Peyer's patch (tissue), 4 donors: ENCODE results near the gene MORN5.

Experiments
- POLR2A ChIP-seq, 2 donors: fragments of 450-650 bp; IDR thresholded peaks; one replicate each; pipeline ENCODE4 v1.5.1; 2017; ENCODE audit warnings: antibody characterized with exemption in 2 of 2, mild to moderate bottlenecking in 2 of 2, moderate library complexity in 2 of 2
- TF ChIP-seq, protein P1 (sequence below), 6 experiments: fragments of 450-650 bp in 4 of 6; fragments of 200-600 bp in 2 of 6; sonication (generic) in 1 of 6; IDR thresholded peaks; one replicate each; pipeline ENCODE4 v1.5.1; 2017 to 2019; ENCODE audit warnings: antibody characterized with exemption in 6 of 6, mild to moderate bottlenecking in 3 of 6, moderate library complexity in 1 of 6

DNA sequence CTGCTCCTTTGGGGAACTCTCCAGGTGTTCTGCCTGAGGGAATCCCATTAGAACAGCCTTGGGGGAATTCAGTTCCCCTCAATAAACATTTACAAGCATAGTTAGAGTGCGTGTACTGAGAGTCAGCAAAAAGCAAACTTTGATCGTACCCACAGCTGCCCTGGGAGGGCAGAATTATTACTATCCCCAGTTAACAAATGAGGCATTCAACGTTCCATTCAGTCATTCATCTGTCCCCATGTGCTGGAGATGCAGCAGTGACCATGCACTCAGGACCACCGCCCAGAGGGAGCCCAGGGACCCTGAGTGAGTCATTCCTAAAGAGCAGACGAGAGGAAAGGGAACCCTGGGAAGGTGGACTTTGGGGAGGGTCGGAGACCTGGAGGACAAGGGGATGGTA lies 47.5 kb upstream of the MORN5 start:
- TF ChIP-seq, protein P1, sequence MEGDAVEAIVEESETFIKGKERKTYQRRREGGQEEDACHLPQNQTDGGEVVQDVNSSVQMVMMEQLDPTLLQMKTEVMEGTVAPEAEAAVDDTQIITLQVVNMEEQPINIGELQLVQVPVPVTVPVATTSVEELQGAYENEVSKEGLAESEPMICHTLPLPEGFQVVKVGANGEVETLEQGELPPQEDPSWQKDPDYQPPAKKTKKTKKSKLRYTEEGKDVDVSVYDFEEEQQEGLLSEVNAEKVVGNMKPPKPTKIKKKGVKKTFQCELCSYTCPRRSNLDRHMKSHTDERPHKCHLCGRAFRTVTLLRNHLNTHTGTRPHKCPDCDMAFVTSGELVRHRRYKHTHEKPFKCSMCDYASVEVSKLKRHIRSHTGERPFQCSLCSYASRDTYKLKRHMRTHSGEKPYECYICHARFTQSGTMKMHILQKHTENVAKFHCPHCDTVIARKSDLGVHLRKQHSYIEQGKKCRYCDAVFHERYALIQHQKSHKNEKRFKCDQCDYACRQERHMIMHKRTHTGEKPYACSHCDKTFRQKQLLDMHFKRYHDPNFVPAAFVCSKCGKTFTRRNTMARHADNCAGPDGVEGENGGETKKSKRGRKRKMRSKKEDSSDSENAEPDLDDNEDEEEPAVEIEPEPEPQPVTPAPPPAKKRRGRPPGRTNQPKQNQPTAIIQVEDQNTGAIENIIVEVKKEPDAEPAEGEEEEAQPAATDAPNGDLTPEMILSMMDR (IDR thresholded peaks at IDR 0.05), result no peak
- TF ChIP-seq POLR2A (IDR thresholded peaks at IDR 0.05), result no peak
